DLD1 (cell line): Measurements from ENCODE around the gene VIPR2.
"Not testable (repeated sequence)": the region's sequence is repeated elsewhere in the genome, so short reads cannot be mapped to it uniquely, and the experiment has no call there.

ENCODE experiments used
- in situ Hi-C: cut with HindIII; loops from 2 replicates; pipeline ENCODE4 v1.10.0; 2017; ENCODE audit warnings: low sequenced_read_pairs

VIPR2 gene

DNA sequence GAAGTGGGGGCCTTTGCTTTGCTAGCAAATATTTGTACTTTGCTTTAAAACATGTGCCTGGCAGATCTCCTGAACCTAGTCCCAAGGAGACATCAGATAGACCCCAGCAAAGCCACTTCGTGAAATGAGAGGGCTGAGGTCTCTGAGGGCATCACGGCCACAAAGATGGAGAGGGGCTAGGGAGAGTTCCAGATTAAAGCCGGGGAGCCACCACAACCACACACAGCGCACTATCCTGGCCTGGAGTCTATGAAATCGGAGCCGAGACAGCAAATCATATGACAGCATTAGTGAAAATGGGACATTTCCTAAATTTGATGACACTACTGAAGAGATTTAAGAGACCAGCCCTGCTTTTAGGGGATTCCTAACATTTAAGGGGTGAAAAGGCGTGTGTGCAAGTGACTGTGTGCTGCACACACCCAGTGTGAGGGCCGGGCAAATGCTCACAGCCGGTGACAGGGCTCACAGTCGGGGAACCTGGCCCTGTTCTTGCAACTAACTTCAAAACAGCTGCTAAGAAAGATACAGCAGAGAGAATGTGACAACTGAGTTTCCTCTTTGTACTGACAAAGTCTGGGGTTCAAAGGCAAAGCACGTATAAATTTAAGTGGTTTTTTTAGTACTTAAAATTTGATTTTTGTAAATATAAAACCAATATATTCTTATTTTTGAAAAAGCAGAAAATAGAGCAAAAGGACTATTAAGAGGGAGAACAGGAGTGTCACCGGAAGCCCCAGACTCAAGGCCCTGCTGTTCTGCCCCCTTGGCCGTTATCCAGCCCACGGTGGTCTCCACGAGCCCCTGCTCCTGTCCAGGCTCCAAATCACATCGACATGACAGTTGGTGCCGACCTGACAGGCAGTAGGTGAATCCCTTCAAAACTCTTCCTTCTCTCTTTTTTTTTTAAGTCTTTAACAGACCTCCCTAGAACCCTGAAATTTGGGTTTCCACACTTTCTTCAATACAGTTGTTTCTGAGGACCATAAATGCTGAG lies 49.5 kb downstream of the VIPR2 start:
- in situ Hi-C loops: no loop called here

DNA sequence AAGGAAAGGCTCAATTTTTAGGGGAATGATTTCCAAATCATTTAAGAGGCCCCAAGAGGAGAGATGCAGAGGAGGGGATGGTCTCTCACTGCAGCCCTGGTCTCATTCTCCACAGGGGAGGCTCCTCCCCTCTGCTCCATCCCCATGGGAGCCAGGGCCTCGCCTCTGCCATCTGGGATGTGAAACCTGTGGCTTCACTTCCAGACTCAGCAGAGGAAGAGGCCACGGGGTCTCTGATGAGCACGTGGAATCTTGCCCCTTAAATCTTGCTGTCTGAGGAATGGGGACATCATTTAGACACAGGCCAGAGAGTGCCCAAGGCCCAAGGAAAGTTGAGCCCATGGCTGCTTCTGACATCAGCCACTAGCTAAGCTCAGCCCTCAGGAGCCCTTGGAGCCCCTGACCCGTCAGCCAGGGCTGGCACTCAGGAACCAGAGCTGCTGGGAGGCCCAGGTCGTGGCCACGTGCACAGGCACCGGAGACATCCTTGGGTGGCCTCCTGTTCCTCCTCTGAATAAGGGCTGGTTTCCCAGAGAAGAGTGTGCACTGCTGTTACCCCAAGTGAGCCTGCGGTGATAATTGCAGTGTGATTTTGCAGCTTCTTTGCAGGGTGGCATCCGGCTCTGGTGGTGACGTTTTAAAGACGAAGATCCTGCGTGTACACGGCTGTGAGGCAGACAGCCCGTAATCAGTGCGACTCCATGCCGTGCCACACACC lies 50.5 kb downstream of the VIPR2 start:
- in situ Hi-C loops: no loop called here

DNA sequence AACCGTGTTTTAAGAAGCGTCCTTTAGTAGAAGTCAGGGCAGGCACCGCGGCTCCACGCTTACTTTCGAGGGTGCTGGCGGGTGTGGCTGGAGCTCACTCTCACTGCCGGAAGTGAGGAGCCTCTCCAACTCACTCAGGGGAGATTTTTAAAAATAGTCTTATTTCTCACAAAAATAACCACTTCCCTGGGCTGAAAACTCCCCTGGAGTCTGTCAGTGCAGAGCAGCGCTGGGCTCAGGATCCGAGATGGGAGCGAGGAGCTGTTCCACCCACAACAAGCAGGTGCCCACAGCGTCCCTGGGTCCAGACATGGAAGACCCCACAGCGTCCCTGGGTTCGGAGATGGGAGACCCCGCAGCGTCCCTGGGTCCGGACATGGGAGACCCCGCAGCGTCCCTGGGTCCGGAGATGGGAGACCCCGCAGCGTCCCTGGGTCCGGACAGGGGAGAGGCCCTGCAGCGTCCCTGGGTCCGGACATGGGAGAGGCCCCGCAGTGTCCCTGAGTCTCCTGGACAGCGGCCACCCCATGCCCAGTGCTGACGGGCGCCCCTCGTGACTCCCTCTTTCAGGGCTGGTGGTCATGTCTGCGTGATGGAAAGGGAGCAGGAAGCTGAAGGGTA lies 51.2 kb downstream of the VIPR2 start:
- in situ Hi-C loops: no loop called here

DNA sequence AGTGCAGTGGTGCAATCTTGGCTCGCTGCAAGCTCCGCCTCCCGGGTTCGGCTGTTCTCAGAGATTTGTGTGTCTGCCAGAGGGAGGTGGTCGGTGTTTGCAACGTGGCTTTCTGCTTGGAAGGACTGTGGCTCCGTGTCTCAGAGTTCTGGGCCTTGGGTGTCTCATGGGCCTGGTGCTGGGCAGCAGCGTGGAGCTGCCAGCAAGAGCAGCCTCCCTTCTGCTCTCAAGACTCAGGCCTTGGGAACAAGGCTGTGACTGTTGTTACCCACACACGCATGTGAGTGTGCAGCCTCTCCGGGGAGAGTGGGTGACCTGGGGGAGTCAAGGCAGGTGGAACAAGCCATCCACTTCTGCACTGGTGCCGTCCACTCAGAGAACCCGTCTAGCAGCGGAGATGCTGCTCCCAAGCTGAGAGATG lies 52.0 kb downstream of the VIPR2 start:
- in situ Hi-C loops: no loop called here

DNA sequence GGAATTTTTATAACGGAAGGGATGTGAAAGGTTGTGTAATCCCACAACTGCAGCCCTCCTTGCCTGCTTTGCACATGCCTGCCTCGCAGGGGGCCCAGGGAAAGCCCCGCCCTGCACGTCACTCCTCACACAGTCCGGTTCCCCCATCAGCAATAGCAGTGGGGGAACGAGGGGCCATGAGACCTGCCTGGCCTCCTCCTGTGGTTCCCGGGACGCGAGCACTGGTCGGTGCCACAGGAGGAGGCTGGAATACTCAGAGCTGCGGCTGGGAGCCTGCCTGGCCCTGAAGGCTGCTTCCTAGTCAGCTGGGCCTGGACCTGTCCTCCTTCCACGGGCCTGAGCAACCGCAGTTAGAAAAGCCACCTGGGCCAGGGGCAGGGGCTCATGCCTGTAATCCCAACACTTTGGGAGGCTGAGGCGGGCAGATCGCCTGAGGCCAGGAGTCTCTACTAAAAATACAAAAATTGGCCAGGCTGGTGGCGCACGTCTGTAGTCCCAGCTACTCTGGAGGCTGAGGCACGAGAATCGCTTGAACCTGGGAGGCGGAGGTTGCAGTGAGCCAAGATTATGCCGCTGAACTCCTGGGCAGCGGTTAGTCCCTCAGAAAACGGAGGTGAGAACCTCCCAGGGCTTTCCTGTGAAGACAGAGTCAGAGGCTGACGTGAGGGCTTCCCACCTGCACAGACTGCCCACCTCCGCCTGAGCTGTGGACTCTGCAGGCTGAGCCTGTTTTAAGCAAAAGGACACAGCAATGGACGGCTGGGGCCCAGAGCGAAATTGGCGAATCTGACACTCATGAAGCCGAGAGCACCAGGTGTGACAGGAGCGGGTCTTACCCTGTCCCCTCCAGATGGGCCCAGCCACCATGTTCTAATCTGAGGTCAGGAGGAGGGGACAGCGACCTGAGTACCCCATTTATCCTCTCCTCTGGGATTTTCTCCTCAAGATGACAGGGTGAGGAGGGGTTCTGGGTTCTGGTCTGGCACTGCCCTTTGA lies 52.9 kb downstream of the VIPR2 start:
- in situ Hi-C loops: no loop called here

DNA sequence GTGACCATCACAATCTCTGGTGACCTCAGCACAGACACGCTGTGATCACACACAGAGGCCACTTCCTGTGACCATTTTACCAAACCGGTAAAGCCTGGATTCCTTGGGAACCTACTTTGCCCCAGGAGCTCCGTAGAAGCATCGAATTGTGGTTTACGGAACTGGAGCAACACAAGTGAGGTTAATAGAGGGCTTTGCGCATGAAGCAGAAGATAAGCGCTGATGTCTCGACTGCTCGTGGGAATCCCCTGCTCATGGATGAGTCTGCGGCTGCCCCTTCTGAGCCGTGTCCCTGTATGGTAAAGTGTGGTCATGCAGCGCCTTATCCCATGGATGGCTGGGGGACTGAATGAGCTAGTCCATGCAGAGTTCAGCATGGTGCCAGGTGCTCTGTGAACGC lies 53.6 kb downstream of the VIPR2 start:
- in situ Hi-C loops: no loop called here

DNA sequence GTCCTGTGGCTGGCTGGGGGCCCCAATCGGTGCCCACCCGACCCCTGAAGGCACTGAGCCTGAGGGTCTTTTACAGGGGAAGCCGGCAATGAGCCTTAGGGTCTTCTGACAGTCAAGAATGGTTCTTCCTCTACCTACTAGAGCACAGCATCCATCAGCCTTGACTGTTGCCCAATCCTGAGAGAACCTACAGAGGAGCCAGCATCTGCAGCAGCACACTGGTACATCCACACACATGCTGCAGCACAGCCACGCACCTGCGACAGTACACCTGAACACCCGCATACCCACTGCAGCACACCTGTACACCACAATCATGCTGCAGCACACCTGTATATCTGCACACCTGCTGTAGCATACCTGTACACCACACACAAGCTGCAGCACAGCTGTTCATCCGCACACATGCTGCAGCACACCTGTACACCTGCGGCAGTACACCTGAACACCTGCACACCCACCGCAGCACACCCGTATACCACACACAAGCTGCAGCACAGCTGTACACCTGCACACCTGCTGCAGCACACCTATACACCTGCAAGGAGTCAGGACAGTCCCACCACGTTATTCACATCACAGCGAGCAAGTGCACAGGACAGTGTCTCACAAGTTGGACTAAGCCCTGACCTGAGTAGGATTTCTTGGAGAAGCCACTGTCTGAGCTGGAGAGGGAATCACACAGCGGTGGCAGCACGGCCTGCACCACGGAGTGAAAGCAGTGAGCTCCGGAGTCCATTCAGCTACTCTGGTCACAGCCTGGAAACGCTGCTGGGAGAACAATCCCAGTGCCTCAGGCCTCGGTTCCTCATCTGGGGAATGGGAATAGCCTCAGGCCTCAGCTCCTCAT lies 56.4 kb downstream of the VIPR2 start:
- in situ Hi-C loops: no loop called here

DNA sequence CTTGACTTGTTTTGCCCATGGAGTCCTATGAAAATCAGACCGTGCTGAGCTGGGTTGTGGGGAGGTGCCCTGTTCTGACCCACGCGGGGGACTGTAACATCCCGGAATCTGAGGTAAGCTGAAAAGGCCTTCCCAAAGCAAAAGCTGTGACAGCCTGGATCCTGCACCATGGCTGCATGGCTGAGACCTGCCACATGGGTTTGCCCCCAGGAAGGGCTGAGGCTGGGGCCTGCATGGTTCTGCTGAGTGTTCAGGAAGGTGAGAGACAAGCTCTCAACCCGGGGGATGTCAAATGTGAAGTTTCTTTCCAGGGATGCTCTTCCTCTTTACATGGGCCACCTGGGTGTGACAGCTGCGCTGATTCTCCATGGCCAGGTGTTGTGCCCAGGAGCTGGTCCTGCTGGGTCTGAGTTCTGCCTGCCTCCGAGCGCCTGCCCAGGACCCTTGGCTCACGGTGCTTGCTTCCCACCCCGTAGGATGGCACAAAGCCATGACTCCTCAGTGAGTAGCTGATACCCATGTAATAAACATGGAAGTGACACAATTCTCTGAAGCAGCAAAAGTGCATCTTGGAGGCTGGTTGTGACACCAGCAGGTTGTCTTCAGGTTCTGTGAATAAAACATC lies 58.3 kb downstream of the VIPR2 start:
- in situ Hi-C loops: no loop called here

DNA sequence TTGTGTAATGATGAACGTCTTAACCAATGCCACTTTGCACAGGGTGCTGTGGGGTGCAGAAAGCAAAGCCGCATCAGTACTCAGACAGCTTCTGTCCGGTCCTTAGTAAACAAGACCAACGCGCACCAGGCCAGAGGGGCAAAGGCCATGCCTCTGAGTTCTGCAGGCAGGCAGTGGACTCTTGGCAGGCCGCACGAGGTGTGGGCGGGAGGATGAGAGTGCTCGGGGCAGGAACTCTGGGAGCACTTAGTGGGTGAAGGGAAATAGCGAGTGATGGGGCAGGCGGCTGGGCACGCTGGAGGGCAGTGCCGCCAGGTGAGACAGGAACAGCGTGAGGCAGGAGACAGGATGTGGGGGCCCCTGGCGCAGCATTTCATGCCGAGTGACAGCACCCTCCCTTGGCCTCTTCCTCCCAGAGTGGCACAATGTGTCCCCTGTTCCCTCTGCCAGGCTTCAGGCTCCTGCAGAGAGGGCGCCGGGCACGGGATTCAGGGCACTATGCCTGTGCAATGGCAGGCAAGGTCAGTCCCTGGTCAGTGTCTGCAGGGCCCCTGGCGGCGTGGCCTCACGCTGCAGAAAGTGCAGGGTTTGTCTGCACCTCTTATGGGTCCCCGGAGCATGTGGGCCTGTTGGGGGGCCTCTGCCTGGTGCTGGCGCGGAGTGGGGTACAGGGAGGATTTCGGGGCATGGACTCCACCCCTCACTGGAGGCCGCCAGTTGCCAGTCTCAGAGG lies 60.4 kb downstream of the VIPR2 start:
- in situ Hi-C loops: no loop called here

DNA sequence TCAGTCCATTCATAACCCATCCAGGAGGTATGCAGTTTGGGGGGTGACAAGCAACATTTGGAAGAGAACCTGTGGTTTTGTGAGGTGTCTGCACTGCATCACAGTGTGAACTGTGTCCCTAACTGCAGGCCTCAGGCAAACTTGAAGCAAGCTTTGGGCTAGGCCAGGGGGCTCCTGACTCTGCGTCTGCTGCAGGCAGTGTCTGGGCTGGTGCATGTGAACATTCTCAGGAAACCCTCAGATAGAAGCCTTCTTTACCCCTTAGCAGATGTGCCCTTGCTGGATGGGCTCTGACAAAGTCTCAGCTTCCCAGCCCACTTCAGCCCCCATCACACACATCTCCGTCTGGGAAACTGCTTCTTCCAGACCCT lies 61.0 kb downstream of the VIPR2 start:
- in situ Hi-C loops: no loop called here

DNA sequence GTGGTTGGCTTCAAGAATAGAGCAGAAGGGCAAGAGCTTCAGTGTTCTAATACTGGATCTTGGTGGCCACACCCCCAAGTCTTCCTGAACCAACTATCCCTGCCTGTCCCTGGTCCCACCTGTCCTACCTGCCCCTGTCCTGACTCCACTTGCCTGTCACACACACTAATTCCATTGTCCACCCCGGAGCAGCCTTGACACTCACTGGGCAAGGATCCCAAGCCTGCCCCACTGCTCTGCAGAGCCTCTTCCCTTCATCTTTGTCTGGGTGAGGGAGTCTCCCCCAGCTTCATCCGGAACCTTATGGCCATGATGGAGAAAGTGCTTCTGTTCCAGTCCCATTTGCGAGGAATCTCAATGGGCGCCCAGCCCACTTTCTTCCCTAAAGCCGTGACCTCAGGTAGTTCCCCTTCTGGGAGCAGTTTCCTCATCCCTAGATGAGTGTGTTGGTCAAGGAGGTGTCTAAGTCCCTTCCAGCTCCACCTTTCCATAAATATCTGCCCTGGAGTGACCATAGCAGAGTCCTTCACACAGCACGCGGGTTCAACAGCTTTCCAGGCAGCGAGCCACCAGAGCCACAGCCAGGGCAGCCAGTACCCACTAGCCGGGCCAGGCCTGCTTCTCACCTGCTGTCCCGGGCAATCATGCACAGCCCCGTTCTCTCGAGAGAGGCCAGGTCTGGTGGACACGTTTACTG lies 61.5 kb downstream of the VIPR2 start:
- in situ Hi-C loops: no loop called here

DNA sequence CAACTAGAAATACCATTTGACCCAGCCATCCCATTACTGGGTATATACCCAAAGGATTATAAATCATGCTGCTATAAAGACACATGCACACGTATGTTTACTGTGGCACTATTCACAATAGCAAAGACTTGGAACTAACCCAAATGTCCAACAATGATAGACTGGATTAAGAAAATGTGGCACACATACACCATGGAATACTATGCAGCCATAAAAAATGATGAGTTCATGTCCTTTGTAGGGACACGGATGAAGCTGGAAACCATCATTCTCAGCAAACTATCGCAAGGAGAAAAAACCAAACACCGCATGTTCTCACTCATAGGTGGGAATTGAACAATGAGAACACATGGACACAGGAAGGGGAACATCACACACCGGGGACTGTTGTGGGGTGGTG lies 62.6 kb downstream of the VIPR2 start:
- in situ Hi-C loops: not testable (repeated sequence)

DNA sequence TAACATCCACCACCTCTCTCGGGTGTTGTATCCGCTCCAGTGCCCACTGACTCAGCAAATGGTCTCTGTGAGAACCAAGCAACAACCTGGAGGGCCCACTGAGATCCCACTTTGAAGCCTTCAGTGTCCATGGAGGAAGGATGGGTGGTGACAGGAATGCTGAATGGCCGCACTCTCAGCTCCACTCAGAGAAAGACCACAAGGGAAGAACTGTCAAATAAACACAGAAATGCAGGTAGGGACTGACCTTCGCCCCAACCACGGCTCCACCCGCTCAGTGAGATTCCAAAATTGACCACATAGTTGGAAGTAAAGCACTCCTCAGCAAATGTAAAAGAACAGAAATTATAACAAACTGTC lies 65.8 kb downstream of the VIPR2 start:
- in situ Hi-C loops: loop anchor here (10.0 kb wide), 1 partner anchor 56 kb away; no protein-coding TSS in a partner anchor

DNA sequence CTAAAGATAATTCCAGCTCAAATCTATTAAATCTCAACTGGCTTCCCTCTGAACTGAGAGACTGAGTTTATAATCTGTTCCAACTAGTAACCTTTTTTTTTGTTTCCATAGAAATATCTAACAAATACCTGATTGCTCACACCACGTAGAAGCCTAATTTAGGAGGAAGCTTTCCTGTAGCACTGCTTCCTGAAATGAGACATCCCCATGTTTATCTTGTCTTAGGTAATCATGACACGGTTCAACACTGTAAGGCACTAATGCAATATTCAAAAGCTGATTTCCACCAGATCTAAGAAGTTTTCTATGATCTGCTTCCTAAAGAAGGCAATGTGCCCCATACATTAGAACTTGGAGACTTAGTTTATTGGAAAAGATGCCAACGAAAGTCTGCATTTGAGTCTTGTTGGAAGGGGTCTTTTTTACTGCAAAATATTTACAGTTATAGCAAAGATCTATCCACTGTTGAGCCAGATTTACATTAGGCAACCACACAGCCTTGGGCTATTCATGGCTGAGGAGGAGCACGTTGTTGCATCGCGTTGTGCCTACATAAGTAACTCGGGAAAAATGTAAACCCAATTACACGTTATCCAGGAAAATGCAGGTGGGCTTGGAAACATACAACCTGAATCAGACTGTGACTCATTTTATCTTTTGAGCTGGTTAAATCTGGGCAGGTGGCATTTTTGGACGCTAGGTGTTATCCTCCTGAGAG lies 66.3 kb downstream of the VIPR2 start:
- in situ Hi-C loops: loop anchor here (10.0 kb wide), 1 partner anchor 56 kb away; no protein-coding TSS in a partner anchor

DNA sequence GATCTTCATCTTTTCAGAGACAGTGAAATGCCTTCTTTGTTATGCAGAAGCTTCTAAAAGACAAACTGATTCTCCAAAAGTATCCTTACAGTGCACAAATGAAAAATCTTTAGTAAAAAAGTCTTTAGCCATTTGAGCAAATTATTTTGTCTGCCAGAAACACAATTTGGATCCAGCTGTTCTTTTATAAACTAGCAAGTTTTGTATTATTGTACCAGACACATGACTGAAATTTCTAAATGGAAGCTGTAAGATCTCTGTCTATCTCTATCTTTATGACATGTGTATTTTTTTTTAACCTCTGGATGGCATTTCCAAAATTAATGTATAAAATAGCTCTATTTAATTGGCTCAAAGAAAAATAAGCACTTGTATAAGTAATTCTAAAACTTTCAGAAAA lies 68.3 kb downstream of the VIPR2 start:
- in situ Hi-C loops: loop anchor here (10.0 kb wide), 1 partner anchor 58 kb away; no protein-coding TSS in a partner anchor

DNA sequence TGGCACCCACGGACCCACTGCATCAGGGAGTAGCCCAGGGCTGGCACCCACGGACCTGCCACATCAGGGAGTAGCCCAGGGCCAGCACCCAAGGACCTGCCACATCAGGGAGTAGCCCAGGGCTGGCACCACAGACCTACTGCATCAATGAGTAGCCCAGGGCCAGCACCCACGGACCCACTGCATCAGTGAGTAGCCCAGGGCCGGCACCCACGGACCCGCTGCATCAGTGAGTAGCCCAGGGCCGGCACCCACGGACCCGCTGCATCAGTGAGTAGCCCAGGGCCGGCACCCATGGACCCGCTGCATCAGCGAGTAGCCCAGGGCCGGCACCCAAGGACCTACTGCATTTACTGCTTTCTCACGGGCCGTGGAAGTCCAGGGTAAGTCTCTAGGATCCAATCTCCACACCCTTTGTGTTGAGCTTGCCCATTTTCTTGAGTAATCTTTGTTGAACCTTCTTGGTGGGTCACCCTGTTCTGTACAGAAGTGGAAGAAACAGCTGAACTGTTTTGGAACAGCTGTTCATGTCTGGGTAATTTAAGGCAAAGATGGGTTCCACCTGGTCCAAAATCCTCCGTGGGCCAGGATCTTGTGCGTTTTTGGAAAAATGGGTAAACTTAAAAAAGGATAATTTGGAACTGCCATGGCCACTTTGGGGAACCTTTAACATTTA lies 69.0 kb downstream of the VIPR2 start:
- in situ Hi-C loops: loop anchor here (10.0 kb wide), 1 partner anchor 59 kb away; no protein-coding TSS in a partner anchor
